ENCODE data around the gene MIP. TPM values are rescaled to one million over a fixed set of nuclear protein-coding genes. Genes with fewer than 3 reads are reported as not detected.
"Not testable (repeated sequence)": the region's sequence is repeated elsewhere in the genome, so short reads cannot be mapped to it uniquely, and the experiment has no call there.

MIP gene
- polyA plus RNA-seq, 1 donor, result 0.35 TPM

DNA sequence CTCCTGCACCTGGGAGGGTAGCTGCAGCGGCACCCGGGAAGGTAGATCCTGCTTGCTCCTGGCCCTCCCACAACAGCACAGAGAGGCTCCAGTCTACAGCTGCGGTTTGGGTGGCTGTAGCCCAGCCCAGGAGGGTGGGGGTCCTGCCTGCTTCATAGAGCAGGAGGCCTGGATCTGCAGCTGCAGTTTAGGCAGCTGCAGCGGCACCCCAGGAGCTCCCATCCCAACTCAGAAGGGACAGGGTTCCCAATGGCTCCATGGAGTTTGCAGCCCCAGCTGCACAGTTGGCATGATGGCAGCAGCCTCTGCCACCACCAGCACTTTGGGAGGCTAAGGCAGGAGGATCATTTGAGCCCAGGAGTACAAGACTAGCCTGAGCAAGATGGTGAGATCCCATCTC is 43.7 kb downstream of the MIP start:
- no peak for DNase-seq (ENCODE audit: low read depth)

DNA sequence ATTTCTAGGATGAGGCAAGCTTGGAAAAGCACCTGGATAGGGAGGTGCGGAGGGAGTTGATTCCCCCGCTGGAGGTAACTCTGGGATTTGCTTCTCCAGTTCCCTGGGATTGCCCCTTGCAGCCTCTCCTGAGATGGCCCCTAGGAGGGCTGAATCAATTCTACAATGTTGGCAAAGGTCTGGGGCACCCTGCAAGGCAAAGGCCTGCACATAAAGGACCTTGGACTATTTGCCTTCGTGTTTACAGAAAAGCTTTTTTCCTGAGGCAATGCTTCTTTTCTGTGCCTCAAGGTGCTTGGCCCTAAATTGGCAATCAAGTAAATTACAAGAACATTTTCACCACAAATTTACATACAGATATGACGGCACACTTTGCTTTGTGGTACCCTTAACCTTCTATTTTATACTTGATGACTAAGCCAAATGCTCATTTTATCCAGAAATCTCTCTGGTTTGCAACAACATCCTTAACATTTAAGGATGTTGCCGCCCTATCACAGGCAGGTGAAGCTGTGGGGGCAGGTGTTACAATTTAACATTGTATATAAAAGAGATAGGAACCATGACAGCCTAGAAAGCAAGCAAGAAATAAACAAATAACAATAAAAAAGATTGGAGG is 45.5 kb downstream of the MIP start:
- DNase-seq (ENCODE audit: low read depth), result no peak

DNA sequence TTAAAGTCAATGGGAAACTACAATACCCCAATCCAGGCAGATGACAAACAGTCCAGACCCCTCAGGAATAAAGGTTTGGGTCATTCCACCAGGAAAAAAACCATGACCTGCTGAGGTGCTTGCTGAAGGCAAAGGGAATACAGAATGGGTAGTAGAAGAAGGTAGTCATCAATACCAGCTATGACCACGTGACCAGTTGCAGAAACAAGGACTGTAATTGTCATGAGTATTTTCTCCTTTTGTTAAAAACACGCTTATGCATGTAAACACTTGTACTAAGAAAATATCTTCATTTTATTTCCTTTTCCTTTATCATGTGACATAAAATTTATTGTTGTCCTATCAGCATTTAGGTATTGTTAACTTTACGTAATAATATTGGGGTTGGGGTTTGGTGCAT is 50.2 kb downstream of the MIP start:
- not testable (repeated sequence) for DNase-seq (ENCODE audit: low read depth)

DNA sequence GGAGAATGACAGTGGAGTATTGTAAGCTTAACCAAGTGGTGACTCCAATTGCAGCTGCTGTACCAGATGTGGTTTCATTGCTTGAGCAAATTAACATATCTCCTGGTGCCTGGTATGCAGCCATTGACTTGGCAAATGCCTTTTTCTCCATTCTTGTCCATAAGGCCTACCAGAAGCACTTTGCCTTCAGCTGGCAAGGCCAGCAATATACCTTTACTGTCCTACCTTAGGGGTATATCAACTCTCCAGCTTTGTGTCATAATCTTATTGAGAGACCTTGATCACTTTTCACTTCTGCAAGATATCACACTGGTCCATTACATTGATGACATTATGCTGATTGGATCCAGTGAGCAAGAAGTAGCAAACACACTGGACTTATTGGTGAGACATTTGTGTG is 52.8 kb downstream of the MIP start:
- not testable (repeated sequence) for DNase-seq (ENCODE audit: low read depth)

DNA sequence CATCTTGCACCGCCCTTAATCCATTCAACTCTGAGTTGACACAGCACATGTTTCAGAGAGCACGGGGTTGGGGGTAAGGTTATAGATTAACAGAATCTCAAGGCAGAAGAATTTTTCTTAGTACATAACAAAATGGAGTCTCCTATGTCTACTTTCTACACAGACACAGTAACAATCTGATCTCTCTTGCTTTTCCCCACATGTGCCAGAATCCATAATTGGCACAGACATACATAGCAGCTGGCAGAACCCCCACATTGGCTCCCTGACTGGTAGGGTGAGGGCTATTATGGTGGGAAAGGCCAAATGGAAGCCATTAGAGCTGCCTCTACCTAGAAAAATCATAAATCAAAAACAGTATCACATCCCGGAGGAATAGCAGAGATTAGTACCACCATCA is 53.3 kb downstream of the MIP start:
- not testable (repeated sequence) for DNase-seq (ENCODE audit: low read depth)

Other genes with a start within 250 kb of the MIP start
- gene RNF41, start 232.7 kb downstream of the MIP start, polyA plus RNA-seq (ENCODE audit: insufficient read length), result 42.7 TPM
- gene NABP2, start 230.3 kb downstream of the MIP start, polyA plus RNA-seq (ENCODE audit: insufficient read length), result 16.8 TPM
- 0.56 TPM for gene SLC39A5, start 224.6 kb downstream of the MIP start, polyA plus RNA-seq (ENCODE audit: insufficient read length)
- 17.3 TPM for gene ANKRD52, start 196.3 kb downstream of the MIP start, polyA plus RNA-seq (ENCODE audit: insufficient read length)
- gene COQ10A, start 187.7 kb downstream of the MIP start, polyA plus RNA-seq (ENCODE audit: insufficient read length), result 28.6 TPM
- gene CS, start 154.3 kb downstream of the MIP start, polyA plus RNA-seq (ENCODE audit: insufficient read length), result 228 TPM
- 58.3 TPM for gene CNPY2, start 138.7 kb downstream of the MIP start, polyA plus RNA-seq (ENCODE audit: insufficient read length)
- 45.1 TPM for gene PAN2, start 120.7 kb downstream of the MIP start, polyA plus RNA-seq (ENCODE audit: insufficient read length)
- gene IL23A, start 115.8 kb downstream of the MIP start, polyA plus RNA-seq (ENCODE audit: insufficient read length), result 0.34 TPM
- 61.9 TPM for gene STAT2, start 94.5 kb downstream of the MIP start, polyA plus RNA-seq (ENCODE audit: insufficient read length)
- not detected for gene APOF, start 91.8 kb downstream of the MIP start, polyA plus RNA-seq (ENCODE audit: insufficient read length)
- 11.9 TPM for gene TIMELESS, start 5.2 kb downstream of the MIP start, polyA plus RNA-seq (ENCODE audit: insufficient read length)
- gene SPRYD4, start 13.9 kb upstream of the MIP start, polyA plus RNA-seq (ENCODE audit: insufficient read length), result 2.4 TPM
- gene GLS2, start 33.5 kb upstream of the MIP start, polyA plus RNA-seq (ENCODE audit: insufficient read length), result 0.85 TPM
- 15.3 TPM for gene RBMS2, start 67.2 kb upstream of the MIP start, polyA plus RNA-seq (ENCODE audit: insufficient read length)
- gene BAZ2A, start 175.7 kb upstream of the MIP start, polyA plus RNA-seq (ENCODE audit: insufficient read length), result 41.3 TPM
- gene ATP5F1B, start 191.3 kb upstream of the MIP start, polyA plus RNA-seq (ENCODE audit: insufficient read length), result 691 TPM
- 178 TPM for gene PTGES3, start 233.6 kb upstream of the MIP start, polyA plus RNA-seq (ENCODE audit: insufficient read length)

Data from forelimb muscle (tissue), 1 donor.